NCI-H2227 (cell line): ENCODE measurements around the gene PRKCZ.
"Not testable (repeated sequence)": the region's sequence is repeated elsewhere in the genome, so short reads cannot be mapped to it uniquely, and the experiment has no call there.

Source experiments
- DNase-seq: peaks from one replicate; lab custom pipeline; 2025; ENCODE audit not compliant: unreplicated experiment; lab: John Stamatoyannopoulos, UW

PRKCZ gene

GRCh38 chr1:2114635-2115007, 64.4 kb downstream of the PRKCZ start:
- not testable (repeated sequence) for DNase-seq

- no peak for DNase-seq
Observed at GRCh38 chr1:2115008-2115641, 64.9 kb downstream of the PRKCZ start.

GRCh38 chr1:2115702-2116341, 65.6 kb downstream of the PRKCZ start:
- DNase-seq = no peak

GRCh38 chr1:2119886-2120285, 69.7 kb downstream of the PRKCZ start:
- no peak for DNase-seq

- DNase-seq = no peak
Observed at GRCh38 chr1:2121101-2121691, 71.0 kb downstream of the PRKCZ start.

- not testable (repeated sequence) for DNase-seq
Observed at GRCh38 chr1:2121794-2122193, 71.6 kb downstream of the PRKCZ start.

GRCh38 chr1:2124446-2125198, 74.4 kb downstream of the PRKCZ start:
- DNase-seq = no peak

- DNase-seq = no peak
Observed at GRCh38 chr1:2125350-2126211, 75.4 kb downstream of the PRKCZ start.

GRCh38 chr1:2126331-2127186, 76.3 kb downstream of the PRKCZ start:
- no peak for DNase-seq

- no peak for DNase-seq
Observed at GRCh38 chr1:2127187-2128145, 77.3 kb downstream of the PRKCZ start.

- peak; percentile 38 for DNase-seq
Observed at GRCh38 chr1:2128189-2128901, 78.1 kb downstream of the PRKCZ start.

- no peak for DNase-seq
Observed at GRCh38 chr1:2129256-2129943, 79.2 kb downstream of the PRKCZ start.

GRCh38 chr1:2130156-2130555, 79.9 kb downstream of the PRKCZ start:
- no peak for DNase-seq

- no peak for DNase-seq
Observed at GRCh38 chr1:2130871-2131289, 80.7 kb downstream of the PRKCZ start.

GRCh38 chr1:2132222-2133038, 82.2 kb downstream of the PRKCZ start:
- no peak for DNase-seq

GRCh38 chr1:2133039-2133878, 83.0 kb downstream of the PRKCZ start:
- DNase-seq = peak; percentile 38
